ENCODE results near the gene GRWD1. TPM values are rescaled to one million over a fixed set of nuclear protein-coding genes. Genes with fewer than 3 reads are reported as not detected.
A peak's percentile ranks its signal among the peaks of the same experiment; 100 is the strongest.

Gene GRWD1
- total RNA-seq, 1 experiment from 2014 or later = 64.8 TPM

- RAD21 ChIA-PET (ENCODE audit: low non-redundant PET in 1 of 2, low total read pairs in 2 of 2, uncharacterized antibody in 2 of 2, unreplicated experiment in 2 of 2) = no interaction called here
- CTCF ChIA-PET = no interaction called here
- no peak for DNase-seq (ENCODE audit: low read depth, low spot score)
- no peaks in the 10 kb centered on the region for H3K9me2 ChIP-seq (ENCODE audit: insufficient read depth)
- POLR2A ChIA-PET = no interaction called here
- H3K4me3 ChIP-seq (replicated peaks in 1 of 2; ENCODE audit: low read depth in 1 of 2, low read length in 2 of 2) = no peak overlapping the region
- TF ChIP-seq RAD21 (IDR thresholded peaks at IDR 0.05; ENCODE audit: low read depth) = no peak
- no peak for TF ChIP-seq ZFX (IDR thresholded peaks at IDR 0.05)
- TF ChIP-seq POLR2A (IDR thresholded peaks at IDR 0.05; ENCODE audit: borderline replicate concordance, extremely low read depth, insufficient read depth, insufficient read length) = no peak
- no peak for TF ChIP-seq ATF3 (IDR thresholded peaks at IDR 0.05)
- TF ChIP-seq REST (IDR thresholded peaks at IDR 0.05; ENCODE audit: low read depth) = no peak
- TF ChIP-seq POLR2AphosphoS5 (IDR thresholded peaks at IDR 0.05; ENCODE audit: low read depth, low read length) = no peak
- no peak for TF ChIP-seq ELF1 (IDR thresholded peaks at IDR 0.05; ENCODE audit: borderline replicate concordance, low read depth)
- TF ChIP-seq ZNF274 (IDR thresholded peaks at IDR 0.05; ENCODE audit: low read depth, low read length) = no peak
- TF ChIP-seq ZBTB33 (IDR thresholded peaks at IDR 0.05; ENCODE audit: extremely low read depth, insufficient replicate concordance, low read length) = no peak
- no peak for TF ChIP-seq TCF7L2 (IDR thresholded peaks at IDR 0.05; ENCODE audit: borderline replicate concordance, extremely low read depth, insufficient read depth, insufficient read length)
- no peak for TF ChIP-seq MAX (IDR thresholded peaks at IDR 0.05)
- no peak for TF ChIP-seq SRF (IDR thresholded peaks at IDR 0.05; ENCODE audit: low read depth)
- no peak for TF ChIP-seq EZH2 (IDR thresholded peaks at IDR 0.05)
- no peak for TF ChIP-seq CTCF (IDR thresholded peaks at IDR 0.05 in 2 of 3, conservative IDR thresholded peaks at IDR 0.05 in 1 of 3; ENCODE audit: borderline replicate concordance in 1 of 3, insufficient read depth in 1 of 3, low read depth in 2 of 3, low read length in 2 of 3)
- no peak overlapping the region for H2AFZ ChIP-seq (ENCODE audit: low read depth, low read length, poor library complexity, severe bottlenecking)
- no peaks in the 10 kb centered on the region for H3K27me3 ChIP-seq (ENCODE audit: insufficient read depth, low read length)
- peaks cover 0 to 9% of the 10 kb centered on the region in 2 experiments; a peak in 1 of 4 replicates for H3K36me3 ChIP-seq (ENCODE audit: control insufficient read depth in 1 of 2, insufficient read depth in 2 of 2, low read length in 2 of 2)
- TSS peak; percentile 11 for BruUV-seq (replicated peaks)
- H4K20me1 ChIP-seq (ENCODE audit: insufficient read depth) = no peaks in the 10 kb centered on the region
- H3K27ac ChIP-seq (ENCODE audit: low read depth, low read length) = no peak overlapping the region
- H3K9me3 ChIP-seq (ENCODE audit: control insufficient read depth in 1 of 2, insufficient read depth in 1 of 2, low read depth in 1 of 2, low read length in 2 of 2) = no peaks in the 10 kb centered on the region
- H3K4me1 ChIP-seq (ENCODE audit: control insufficient read depth in 1 of 2, insufficient read depth in 2 of 2, low read length in 2 of 2) = peaks cover 4 to 23% of the 10 kb centered on the region in 2 experiments; a peak in 3 of 4 replicates
- 0 out of 2 replicates have a peak overlapping the region, but pooled peaks have one; percentile 13 for H3K4me2 ChIP-seq (ENCODE audit: low read length)
- H3K79me2 ChIP-seq (ENCODE audit: insufficient read depth, low read length) = peaks cover 62% of the 10 kb centered on the region
- no peak; the same call in 1 of the 2 replicates for ATAC-seq
- no peak overlapping the region for H3K9ac ChIP-seq (ENCODE audit: low read length)
- intact Hi-C loops (cut with micrococcal nuclease) = no loop called here
Observed at GRCh38 chr19:48405850-48406249, 39.9 kb upstream of the GRWD1 start.
